ENCODE measurements around the gene ANKRD39.

Gene ANKRD39

GRCh38 chr2:96853321-96853720 lies 4.5 kb downstream of the ANKRD39 start:
- no peak for DNase-seq

- no peak for DNase-seq
Observed at GRCh38 chr2:96852667-96853066, 5.1 kb downstream of the ANKRD39 start.

GRCh38 chr2:96848264-96848663 lies 9.6 kb downstream of the ANKRD39 start:
- DNase-seq, result no peak

GRCh38 chr2:96847586-96847985 lies 10.2 kb downstream of the ANKRD39 start:
- no peak for DNase-seq

- no peak for DNase-seq
Observed at GRCh38 chr2:96846825-96847224, 11.0 kb downstream of the ANKRD39 start.

GRCh38 chr2:96844405-96844808 lies 13.4 kb downstream of the ANKRD39 start:
- DNase-seq, result no peak

GRCh38 chr2:96843538-96844268 lies 14.1 kb downstream of the ANKRD39 start, which contains the start of gene ANKRD23:
ANKRD23 (minus strand) TSS chr2:96844021; CDS start chr2:96843992, 29 bp downstream.
- DNase-seq, result no peak

- no peak for DNase-seq
Observed at GRCh38 chr2:96842600-96842999, 15.2 kb downstream of the ANKRD39 start.

GRCh38 chr2:96841701-96842495 lies 15.9 kb downstream of the ANKRD39 start:
- no peak for DNase-seq

- DNase-seq, result no peak
Observed at GRCh38 chr2:96839875-96840850, 17.7 kb downstream of the ANKRD39 start.

GRCh38 chr2:96839293-96839874 lies 18.4 kb downstream of the ANKRD39 start:
- peak in 3 of 4 experiments; percentile 34 to 68 (median 52) for DNase-seq

- no peak for DNase-seq
Observed at GRCh38 chr2:96838345-96839292, 19.2 kb downstream of the ANKRD39 start.

- no peak for DNase-seq
Observed at GRCh38 chr2:96837575-96837974, 20.2 kb downstream of the ANKRD39 start.

- no peak for DNase-seq
Observed at GRCh38 chr2:96835830-96836229, 22.0 kb downstream of the ANKRD39 start.

- DNase-seq, result no peak
Observed at GRCh38 chr2:96832754-96833507, 24.9 kb downstream of the ANKRD39 start.

- DNase-seq, result no peak
Observed at GRCh38 chr2:96832408-96832753, 25.4 kb downstream of the ANKRD39 start.

GRCh38 chr2:96831679-96832078 lies 26.1 kb downstream of the ANKRD39 start:
- DNase-seq, result no peak

GRCh38 chr2:96830044-96830562 lies 27.7 kb downstream of the ANKRD39 start:
- DNase-seq, result no peak

GRCh38 chr2:96828874-96829273 lies 28.9 kb downstream of the ANKRD39 start:
- DNase-seq, result no peak

- DNase-seq, result no peak
Observed at GRCh38 chr2:96828436-96828835, 29.4 kb downstream of the ANKRD39 start.

All from suppressor macrophage (primary cell).